GM21619 (cell line): ENCODE measurements around the gene SAG.
"Not testable (repeated sequence)": the region's sequence is repeated elsewhere in the genome, so short reads cannot be mapped to it uniquely, and the experiment has no call there.

Experiments
- ATAC-seq: cut with Tn5 transposase; IDR thresholded peaks from one replicate; pipeline ENCODE4 v1.9.1; 2021; ENCODE audit not compliant: unreplicated experiment

The SAG gene

GRCh38 chr2:233374776-233375175 is 67.2 kb downstream of the SAG start:
- not testable (repeated sequence) for ATAC-seq

- ATAC-seq = no peak
These were observed 68.1 kb downstream of the SAG start for GRCh38 chr2:233375490-233376314.

- no peak for ATAC-seq
These were observed 71.4 kb downstream of the SAG start for GRCh38 chr2:233379034-233379433.

- ATAC-seq = no peak
These were observed 71.8 kb downstream of the SAG start for GRCh38 chr2:233379441-233379840.

- ATAC-seq = peak; percentile 56
These were observed 72.7 kb downstream of the SAG start for GRCh38 chr2:233380132-233380895.

GRCh38 chr2:233380995-233381637 is 73.5 kb downstream of the SAG start:
- no peak for ATAC-seq

GRCh38 chr2:233381638-233381995 is 74.0 kb downstream of the SAG start:
- ATAC-seq = no peak

- no peak for ATAC-seq
These were observed 76.4 kb downstream of the SAG start for GRCh38 chr2:233384015-233384414.

- ATAC-seq = peak; percentile 1
These were observed 77.3 kb downstream of the SAG start for GRCh38 chr2:233384811-233385488.

GRCh38 chr2:233385489-233386044 is 78.0 kb downstream of the SAG start:
- peak; percentile 70 for ATAC-seq

GRCh38 chr2:233386382-233387041 is 78.9 kb downstream of the SAG start:
- ATAC-seq = no peak

- ATAC-seq = no peak
These were observed 79.6 kb downstream of the SAG start for GRCh38 chr2:233387225-233387624.

- no peak for ATAC-seq
These were observed 80.3 kb downstream of the SAG start for GRCh38 chr2:233387667-233388528.

GRCh38 chr2:233389601-233390125 is 82.0 kb downstream of the SAG start:
- no peak for ATAC-seq

- no peak for ATAC-seq
These were observed 88.1 kb downstream of the SAG start for GRCh38 chr2:233395687-233396086.
